GM18507 (cell line): ENCODE data around the gene LMO2.
"Not testable (repeated sequence)": the region's sequence is repeated elsewhere in the genome, so short reads cannot be mapped to it uniquely, and the experiment has no call there.

Experiments used
- DNase-seq: peaks from one replicate; pipeline ENCODE4 v3.0.0; 2011; ENCODE audit warnings: low read depth; ENCODE audit not compliant: insufficient read length; ENCODE audit errors: extremely low spot score
- FAIRE-seq: peaks from 2 replicates; lab custom pipeline; 2011; peaks lifted over from hg19 to GRCh38; lab: Jason Lieb, UNC

The LMO2 gene

DNA sequence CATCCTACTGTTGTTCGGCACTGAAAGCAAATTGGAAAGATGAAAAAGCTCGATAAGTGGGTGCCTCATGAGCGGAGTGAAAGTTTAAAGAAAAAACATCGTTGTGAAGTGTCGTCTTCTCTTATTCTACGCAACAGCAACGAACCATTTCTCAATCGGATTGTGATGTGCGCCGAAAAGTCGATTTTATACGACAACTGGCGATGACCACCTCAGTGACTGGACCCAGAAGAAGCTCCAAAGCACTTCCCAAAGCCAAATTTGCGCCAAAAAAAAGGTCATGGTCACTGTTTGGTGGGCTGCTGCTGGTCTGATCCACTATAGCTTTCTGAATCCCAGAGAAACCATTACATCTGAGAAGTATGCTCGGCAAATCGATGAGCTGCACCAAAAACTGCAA is 59.2 kb downstream of the LMO2 start:
- no peak for FAIRE-seq
- no peak for DNase-seq

DNA sequence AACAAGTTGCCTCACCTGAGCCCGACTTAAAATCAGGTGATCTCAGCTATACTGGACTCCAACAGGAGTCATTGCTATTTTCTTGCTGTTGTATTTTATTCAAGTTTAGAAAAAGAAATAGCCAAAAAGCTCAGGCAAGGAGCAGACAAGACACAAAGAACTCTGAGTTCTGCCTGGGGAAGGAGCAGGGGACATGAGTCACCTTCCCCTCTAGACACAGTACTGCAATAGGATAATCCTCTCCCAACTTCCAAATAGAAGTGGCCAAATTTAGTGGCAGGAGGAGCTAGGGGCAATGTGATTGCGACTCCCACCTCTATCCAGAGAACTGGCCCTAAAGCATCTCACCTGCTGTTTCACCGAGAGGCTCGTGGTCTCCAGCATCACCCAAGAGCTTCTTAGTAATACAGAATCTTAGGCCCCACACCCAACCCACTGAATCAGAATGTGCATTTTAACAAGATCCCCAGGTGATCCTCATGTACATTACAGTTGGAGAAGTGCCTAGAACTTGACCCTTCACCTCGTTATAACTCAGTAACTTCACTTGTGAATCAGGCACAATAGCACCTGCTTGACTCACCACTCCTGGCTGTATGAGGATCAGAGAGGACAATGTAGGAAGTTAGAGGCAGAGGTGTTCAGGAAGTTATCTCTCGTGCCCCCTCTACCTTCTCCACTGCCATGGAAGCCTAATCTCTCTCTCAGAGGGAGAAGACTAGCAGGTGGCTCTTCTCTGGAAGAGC is 60.8 kb downstream of the LMO2 start:
- DNase-seq = no peak
- no peak for FAIRE-seq

DNA sequence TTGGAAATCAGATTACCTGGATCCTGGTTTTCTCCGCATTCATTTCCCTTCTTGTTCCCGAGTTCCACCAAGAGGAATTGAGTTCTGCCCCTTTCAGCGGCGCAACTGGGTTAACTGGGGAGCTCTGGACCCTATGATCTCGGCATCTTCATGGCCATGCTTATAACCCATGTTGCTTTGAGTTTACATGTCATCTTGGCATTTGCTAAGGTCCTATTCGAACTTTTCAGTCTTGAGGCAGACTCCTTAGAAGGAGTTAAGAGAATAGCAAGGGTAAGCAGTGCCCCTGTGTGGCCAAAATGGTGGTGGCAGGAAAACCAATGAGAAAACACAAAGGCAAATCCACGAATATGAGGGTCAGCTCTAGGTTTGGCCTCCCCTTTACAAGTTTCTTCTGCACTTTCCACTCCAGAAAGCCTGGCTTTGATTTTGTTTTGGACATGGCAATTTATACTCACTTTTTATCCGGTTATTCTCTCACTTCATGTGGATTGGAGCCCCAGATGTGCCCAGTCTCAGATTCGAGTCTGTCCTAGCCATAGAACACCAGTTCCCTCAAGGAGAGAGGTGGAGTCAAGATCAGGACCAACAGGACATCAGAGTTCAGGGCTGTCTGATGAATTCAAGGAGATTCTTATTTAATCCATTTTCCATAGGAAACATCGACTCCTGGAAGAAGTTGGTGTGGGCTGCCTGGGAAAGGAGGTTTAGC is 62.3 kb downstream of the LMO2 start:
- peak; percentile 88 for FAIRE-seq
- peak; percentile 67 for DNase-seq

DNA sequence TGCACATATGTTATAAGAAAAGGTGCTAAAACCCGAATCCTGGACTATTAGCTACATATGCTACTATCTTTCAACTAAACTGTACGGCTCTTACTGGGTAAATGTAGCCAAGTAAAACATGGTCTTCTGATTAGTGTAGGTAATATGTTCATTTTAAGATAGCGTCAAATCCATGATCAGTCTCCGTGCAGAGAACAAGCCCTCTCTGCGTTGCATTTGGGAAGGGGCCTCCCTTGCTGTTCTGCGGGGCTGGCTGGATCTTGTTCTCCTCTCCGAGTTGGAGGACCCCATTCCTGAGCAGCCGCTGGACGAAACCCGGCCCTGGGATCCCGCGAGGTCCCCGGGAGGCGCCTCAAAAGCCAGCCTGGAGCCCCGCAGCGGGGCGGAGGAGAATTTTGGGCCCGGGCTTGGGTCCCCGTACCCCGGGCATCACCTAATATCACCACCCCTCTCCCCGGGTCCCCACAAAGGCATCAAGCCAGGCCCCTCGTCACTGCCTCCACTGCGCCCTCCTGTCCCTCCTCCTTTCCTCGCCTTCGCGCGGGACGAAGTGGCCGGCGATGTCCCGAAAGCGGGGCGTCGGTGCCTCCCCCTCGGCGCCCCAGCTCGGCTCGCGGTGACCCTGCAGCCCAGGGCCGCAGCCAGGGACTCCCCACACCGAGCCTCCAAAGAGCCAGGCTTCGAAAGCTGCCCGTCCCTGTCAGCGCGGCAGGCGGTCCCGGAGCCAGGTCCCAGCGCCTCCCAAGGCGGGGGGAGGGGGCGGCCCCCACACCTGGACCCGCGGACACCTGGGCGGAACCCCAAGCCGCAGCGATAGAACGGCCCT is 63.1 kb downstream of the LMO2 start:
- DNase-seq = no peak

DNA sequence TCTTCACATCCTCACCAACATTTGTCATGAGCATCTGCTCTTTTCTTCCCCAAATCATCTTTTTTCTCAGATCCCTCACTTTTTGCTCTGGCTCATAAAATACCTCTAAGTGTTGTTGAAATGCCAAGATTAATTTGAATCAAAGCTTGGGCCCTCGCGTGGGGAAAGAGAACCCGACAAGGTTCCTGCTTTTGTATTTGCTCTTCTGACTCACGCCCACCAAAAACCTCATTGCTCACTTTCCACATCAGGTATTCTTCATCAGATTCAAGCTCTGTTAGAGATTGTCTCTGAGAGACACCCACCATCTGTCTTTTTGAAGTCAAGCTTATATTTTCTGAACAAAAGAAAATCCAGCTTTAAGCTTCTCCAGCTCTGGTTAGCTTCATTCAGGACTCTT is 64.7 kb downstream of the LMO2 start:
- no peak for DNase-seq
- FAIRE-seq = no peak

More for the DNA sequence above, 63.1 kb downstream of the LMO2 start:
- FAIRE-seq = no peak

DNA sequence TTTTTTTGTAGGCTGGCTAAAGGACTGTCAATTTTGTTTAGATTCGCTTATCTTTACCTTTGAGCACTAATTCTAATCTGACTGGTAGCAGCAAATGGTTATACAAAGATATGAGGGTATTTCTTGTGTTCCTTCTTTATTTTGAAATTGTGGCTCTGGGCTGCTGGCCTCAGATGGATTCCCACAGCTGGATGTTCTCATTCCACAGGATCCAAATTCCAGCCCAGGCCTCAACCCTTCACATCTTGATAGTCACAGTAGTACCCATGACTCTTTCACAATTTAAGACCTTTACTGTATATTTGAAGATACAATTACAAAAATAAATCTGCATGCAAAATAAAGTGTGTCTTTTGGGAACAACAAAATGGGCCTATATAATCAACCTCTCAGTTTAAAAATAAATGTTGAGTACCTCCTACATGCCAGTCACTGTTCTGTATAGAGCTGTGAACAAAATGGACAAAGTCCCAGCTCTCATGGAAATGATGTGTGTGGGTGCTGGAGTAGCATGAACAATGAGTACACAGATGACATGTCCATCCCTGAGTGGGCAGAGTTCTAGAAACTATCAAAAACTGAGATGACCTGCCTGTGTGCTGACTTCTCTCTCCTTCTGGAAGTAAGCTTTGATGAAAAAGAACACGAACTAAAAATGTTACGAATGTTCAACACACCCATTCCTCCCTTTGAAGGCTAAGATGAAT is 65.9 kb downstream of the LMO2 start:
- DNase-seq (no peak), FAIRE-seq (no peak)

DNA sequence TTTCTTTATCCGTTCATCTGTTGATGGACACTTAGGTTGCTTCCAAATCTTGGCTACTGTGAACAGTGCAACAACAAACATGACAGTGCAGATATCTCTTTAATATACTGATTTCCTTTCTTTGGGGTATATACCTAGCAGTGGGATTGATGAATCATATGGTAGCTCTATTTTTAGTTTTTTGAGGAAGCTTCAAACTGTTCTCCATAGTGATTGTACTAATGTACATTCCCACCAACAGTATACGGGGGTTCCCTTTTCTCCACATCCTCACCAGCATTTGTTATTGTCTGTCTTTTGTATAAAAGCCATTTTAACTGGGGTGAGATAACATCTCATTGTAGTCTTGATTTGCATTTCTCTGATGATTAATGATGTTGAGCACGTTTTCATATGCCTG is 68.9 kb downstream of the LMO2 start:
- DNase-seq, FAIRE-seq: not testable (repeated sequence)

DNA sequence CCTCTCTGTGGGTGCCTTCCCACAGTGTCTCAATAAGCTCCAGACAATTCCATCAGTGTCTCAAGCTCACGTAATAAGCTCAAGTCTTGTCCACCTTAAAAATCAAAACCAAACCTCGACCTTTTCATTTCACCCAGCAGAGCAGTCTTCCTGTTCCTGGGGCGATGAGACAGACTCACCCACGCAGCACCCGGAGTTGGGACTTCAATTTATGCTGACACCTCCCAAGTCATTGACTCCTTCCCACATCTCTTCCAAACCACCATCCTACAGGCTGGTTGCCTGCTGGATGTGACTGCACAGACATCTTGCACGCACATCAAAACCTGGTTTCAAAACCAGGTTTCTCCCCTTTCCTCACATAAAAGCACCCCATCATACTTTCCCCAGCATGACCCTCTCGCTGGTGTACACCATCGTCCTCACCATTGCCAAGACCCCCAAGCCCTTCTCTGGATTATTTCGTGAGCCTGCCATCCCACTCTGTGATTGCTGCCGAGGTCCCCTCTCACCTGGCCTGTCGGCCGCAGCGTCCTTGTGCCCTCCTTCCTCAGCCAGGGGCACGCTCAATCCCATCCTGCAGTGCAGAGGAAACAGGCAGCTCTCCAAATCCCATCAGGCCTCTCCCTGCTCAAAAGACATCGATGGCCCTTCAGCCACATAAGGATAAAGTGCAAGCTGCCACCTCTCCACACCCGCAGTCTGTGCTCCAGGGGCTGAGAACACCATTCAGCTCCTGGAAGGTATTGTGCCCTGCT is 72.4 kb downstream of the LMO2 start:
- DNase-seq (no peak), FAIRE-seq (no peak)
